ENCODE measurements around the gene CCDC187.

- TF ChIP-seq CTCF (IDR thresholded peaks at IDR 0.05) (no peak), EP300 (IDR thresholded peaks at IDR 0.05) (no peak), POLR2A (IDR thresholded peaks at IDR 0.05) (no peak), POLR2AphosphoS5 (IDR thresholded peaks at IDR 0.05) (no peak)
Observed at GRCh38 chr9:136281421-136282271, 22.2 kb downstream of the CCDC187 start.
